Hepatic stellate cell (primary cell): Measurements from ENCODE around the gene ZNF518B.
"Not testable (repeated sequence)": the region's sequence is repeated elsewhere in the genome, so short reads cannot be mapped to it uniquely, and the experiment has no call there.

Experiments
- DNase-seq: peaks from one replicate; pipeline ENCODE4 v3.0.0; 2011; ENCODE audit warnings: low spot score

ZNF518B gene

DNA sequence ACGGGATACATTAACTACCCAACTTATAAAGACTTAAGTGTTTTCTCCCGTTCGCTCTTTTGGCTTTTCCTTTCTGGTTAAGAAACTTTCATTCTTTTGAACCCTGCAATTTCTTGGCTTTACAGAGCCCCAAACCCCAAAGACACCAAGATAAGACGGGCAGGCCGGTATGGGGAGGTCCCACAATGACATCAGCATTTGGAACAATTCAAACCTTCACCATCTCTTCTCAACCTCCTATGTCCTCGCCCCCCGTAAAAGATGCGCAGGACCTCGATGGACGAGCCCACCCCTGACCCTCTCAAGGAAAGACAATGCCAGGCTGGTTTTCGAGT is 999 bp downstream of the ZNF518B start:
- no peak for DNase-seq

GRCh38 chr4:10455133-10455532 is 2.1 kb downstream of the ZNF518B start:
- DNase-seq: no peak

DNA sequence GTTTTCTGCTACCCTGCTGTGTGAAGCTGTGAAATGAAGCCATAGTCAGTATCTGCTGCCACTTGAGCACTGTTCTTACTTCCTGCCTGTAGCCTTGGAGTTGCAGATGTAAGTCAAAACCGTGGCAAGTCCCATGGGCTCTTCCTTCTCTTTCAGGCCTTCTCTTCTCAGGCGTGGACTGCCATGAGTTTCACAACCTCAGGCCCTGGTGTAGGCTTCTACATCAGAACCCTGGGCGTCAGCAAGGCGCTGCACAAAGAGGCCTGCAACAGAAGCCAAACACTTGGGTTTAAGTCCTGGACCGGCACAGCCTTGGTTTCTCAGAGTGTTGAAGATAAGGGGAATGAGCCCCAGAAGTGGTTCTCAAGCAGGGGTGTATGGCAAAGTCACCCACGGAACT is 2.5 kb downstream of the ZNF518B start:
- DNase-seq: no peak

DNA sequence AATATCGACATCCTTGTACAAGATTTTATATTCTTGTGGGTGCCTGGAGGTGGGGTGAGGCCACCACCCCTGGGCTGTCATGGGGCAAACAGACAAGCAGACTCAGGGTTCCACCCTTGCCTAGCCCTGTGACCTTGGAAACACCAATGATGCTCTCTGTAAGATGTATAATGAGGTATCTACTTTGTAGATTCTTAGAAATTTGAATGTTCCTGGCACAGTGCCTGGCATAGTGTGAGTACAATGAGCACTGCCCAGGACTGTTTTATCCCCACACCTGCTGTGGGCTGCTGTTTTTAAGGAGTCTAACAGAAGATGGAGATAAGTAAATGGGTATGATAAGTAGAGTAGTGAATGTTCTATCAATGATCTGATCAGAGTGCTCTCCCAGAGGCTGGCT is 3.1 kb downstream of the ZNF518B start:
- no peak for DNase-seq

DNA sequence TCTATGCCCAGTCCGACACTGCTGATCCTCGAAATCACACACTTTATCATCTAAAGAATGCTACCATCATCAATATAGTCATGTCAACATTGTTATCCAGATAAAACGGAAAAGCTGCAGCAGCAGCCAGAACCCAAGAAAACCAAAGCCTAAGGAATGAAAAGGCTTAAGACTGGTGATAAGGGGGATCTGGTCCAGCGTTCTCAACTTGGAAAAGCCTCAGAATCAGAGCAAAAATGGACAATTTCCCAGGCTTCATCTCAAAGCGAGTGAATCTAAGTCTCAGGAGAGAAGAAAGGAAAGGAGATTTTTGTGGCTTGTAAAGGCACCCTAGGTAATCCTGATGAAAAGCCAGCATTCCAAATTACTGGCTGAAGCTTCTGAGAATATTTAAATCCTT is 8.2 kb downstream of the ZNF518B start:
- no peak for DNase-seq

GRCh38 chr4:10442976-10443375 is 14.2 kb downstream of the ZNF518B start:
- no peak for DNase-seq

DNA sequence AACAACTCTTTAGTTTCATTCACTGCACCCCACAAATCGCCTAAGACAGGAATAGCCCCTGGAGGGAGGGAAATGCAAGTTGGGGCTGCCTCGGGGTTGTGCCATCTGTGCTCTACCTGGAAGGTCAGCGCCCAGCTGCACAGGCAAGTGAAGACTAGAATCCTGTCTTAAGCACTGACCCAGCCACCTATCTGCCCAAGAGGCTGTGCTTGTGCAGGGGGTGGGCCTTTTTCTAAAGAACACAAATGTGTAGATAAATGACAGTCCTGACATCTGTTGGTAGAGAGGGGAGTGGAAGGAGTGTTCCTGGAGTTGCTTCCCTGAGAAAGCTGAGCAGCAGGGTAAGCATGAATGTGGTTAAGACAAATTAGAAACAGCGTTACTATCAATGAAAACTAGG is 15.7 kb downstream of the ZNF518B start:
- DNase-seq: no peak

- no peak for DNase-seq
Observed at GRCh38 chr4:10438924-10439323, 18.3 kb downstream of the ZNF518B start.

GRCh38 chr4:10437735-10438134 is 19.5 kb downstream of the ZNF518B start:
- no peak for DNase-seq

DNA sequence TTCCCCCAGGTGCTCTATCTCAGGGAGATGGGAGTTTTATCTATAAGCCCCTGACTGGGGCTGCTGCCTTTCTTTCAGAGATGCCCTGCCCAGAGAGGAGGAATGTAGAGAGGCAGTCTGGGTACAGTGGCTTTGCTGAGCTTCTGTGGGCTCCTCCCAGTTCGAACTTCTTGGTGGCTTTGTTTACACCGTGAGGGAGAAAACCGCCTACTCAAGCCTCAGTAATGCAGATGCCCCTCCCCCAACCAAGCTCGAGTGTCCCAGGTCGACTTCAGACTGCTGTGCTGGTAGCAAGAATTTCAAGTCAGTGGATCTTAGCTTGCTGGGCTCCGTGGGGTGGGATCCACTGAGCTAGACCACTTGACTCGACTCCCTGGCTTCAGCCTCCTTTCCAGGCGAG is 29.5 kb downstream of the ZNF518B start:
- DNase-seq: not testable (repeated sequence)

GRCh38 chr4:10421344-10422055 is 35.7 kb downstream of the ZNF518B start:
- DNase-seq: no peak

GRCh38 chr4:10417740-10418139 is 39.5 kb downstream of the ZNF518B start:
- DNase-seq: no peak

GRCh38 chr4:10416441-10416840 is 40.8 kb downstream of the ZNF518B start:
- DNase-seq: no peak

GRCh38 chr4:10413177-10413576 is 44.0 kb downstream of the ZNF518B start:
- no peak for DNase-seq

DNA sequence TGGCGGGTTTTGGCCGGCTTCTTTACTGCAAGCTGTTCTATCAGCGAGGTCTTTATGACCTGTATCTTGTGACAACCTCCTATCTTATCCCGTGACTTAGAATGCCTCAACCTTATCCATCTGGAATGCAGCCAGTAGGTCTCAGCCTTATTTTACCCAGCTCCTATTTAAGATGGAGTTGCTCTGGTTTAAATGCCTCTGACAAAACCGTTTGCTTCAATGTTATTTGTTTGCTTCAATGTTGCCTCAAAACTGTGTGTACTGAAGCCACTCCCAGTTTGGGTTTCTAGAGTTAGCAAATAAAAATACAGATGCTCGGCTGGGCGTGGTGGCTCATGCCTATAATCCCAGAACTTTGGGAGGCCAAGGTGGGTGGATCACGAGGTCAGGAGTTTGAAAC is 51.6 kb downstream of the ZNF518B start:
- no peak for DNase-seq

DNA sequence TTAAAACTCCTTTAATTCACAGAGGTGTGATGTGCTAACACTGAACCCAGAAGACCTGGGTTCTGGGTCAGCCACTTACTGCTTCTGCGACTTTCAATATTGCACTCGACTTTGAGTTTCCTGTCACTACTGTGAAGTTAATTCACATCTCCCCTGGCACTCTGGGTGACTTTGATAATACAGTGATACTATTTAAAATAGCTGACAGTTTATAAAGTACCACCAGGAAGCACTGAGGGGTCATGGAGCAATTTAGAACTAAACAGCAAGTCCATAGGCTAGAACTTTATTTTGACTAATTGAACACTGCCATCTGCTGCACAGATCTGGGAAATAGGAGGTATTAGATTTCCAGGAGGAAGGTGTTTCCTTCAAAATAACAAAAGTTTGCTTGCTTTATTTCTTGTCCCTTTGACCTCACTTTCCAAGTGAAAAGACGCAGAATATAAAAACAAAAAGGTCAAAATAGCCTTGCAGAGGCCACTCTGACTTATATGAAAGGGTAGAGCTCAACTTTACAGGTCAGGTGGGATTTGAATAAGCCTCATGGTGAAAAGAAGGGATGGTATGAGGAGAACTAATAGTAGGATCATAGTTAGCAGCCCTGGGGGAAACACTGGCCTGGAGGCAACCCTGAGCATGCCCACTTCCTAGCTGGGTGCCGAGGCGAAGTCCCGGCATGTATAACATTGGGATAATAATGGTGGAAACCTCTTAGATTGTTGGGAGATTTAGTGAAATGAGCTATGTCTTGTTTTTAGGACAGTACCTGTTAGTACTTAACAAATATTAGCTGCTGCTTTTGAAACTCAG is 53.4 kb downstream of the ZNF518B start:
- DNase-seq: peak; percentile 36

GRCh38 chr4:10395971-10396580 is 61.1 kb downstream of the ZNF518B start:
- DNase-seq: no peak
